GM21619 (cell line): ENCODE data around the gene WWTR1.

Experiments used
- ATAC-seq: cut with Tn5 transposase; IDR thresholded peaks from one replicate; pipeline ENCODE4 v1.9.1; 2021; ENCODE audit not compliant: unreplicated experiment

WWTR1 gene

GRCh38 chr3:149506540-149506939 lies 151.3 kb downstream of the WWTR1 start:
- ATAC-seq = no peak

GRCh38 chr3:149502438-149502837 lies 155.4 kb downstream of the WWTR1 start:
- ATAC-seq = no peak

GRCh38 chr3:149501524-149501923 lies 156.3 kb downstream of the WWTR1 start:
- no peak for ATAC-seq

- ATAC-seq = no peak
These were observed 159.7 kb downstream of the WWTR1 start for GRCh38 chr3:149497966-149498670.

- no peak for ATAC-seq
These were observed 160.9 kb downstream of the WWTR1 start for GRCh38 chr3:149496891-149497290.

GRCh38 chr3:149495581-149496125 lies 162.2 kb downstream of the WWTR1 start:
- ATAC-seq = no peak

GRCh38 chr3:149494759-149495580 lies 162.9 kb downstream of the WWTR1 start:
- no peak for ATAC-seq

- no peak for ATAC-seq
These were observed 163.6 kb downstream of the WWTR1 start for GRCh38 chr3:149494022-149494758.

GRCh38 chr3:149493315-149494021 lies 164.4 kb downstream of the WWTR1 start:
- ATAC-seq = no peak

GRCh38 chr3:149490260-149490971 lies 167.4 kb downstream of the WWTR1 start:
- ATAC-seq = no peak

- no peak for ATAC-seq
These were observed 168.7 kb downstream of the WWTR1 start for GRCh38 chr3:149489060-149489690.

GRCh38 chr3:149487598-149488197 lies 170.1 kb downstream of the WWTR1 start:
- ATAC-seq = peak; percentile 78

GRCh38 chr3:149486726-149487125 lies 171.1 kb downstream of the WWTR1 start:
- ATAC-seq = no peak

- no peak for ATAC-seq
These were observed 176.3 kb downstream of the WWTR1 start for GRCh38 chr3:149481491-149481890.

GRCh38 chr3:149481056-149481455 lies 176.8 kb downstream of the WWTR1 start:
- ATAC-seq = no peak

GRCh38 chr3:149480326-149481017 lies 177.4 kb downstream of the WWTR1 start:
- peak; percentile 98 for ATAC-seq

GRCh38 chr3:149479621-149480325 lies 178.1 kb downstream of the WWTR1 start:
- ATAC-seq = no peak

- ATAC-seq = no peak
These were observed 181.6 kb downstream of the WWTR1 start for GRCh38 chr3:149476225-149476624.
